Lower leg skin (tissue), 3 donors: ENCODE measurements around the gene NDUFA5.

Experiments used
- CTCF ChIP-seq, 3 donors: fragments of 450-650 bp; IDR thresholded peaks; one replicate each; pipeline ENCODE4 v1.5.1; 2016; ENCODE audit warnings: antibody characterized with exemption in 3 of 3, mild to moderate bottlenecking in 3 of 3, moderate library complexity in 2 of 3
- POLR2A ChIP-seq, 2 donors: fragments of 450-650 bp; IDR thresholded peaks; one replicate each; pipeline ENCODE4 v1.6.1; 2016 to 2017; ENCODE audit warnings: antibody characterized with exemption in 2 of 2, mild to moderate bottlenecking in 1 of 2, moderate library complexity in 1 of 2

- TF ChIP-seq CTCF (IDR thresholded peaks at IDR 0.05): no peak
- no peak for TF ChIP-seq POLR2A (IDR thresholded peaks at IDR 0.05)
These were observed 5.0 kb downstream of the NDUFA5 start for GRCh38 chr7:123552641-123553040.
